Vagina (tissue), 2 donors: ENCODE data around the gene MAST2. TPM values are rescaled to one million over a fixed set of nuclear protein-coding genes. Genes with fewer than 3 reads are reported as not detected.

Experiments
- DNase-seq, 2 donors: peaks; one replicate each; pipeline ENCODE4 v3.0.0-alpha.2; 2017; ENCODE audit errors: extremely low spot score in 2 of 2
- H3K27ac ChIP-seq: fragments of 200-600 bp; sonication (generic); one replicate; pipeline ENCODE4 v1.5.1; 2019
- H3K27me3 ChIP-seq: fragments of 200-600 bp; sonication (generic); one replicate; pipeline ENCODE4 v1.5.1; 2019
- H3K36me3 ChIP-seq, 2 donors: fragments of 200-600 bp; sonication (generic); one replicate each; pipeline ENCODE4 v1.5.1; 2017 to 2019
- H3K4me1 ChIP-seq: fragments of 200-600 bp; sonication (generic); one replicate; pipeline ENCODE4 v1.5.1; 2019
- H3K4me3 ChIP-seq, 2 donors: fragments of 200-600 bp; sonication (generic); 1 replicate in 1 of 2; 2 replicates in 1 of 2; pipeline ENCODE4 v1.5.1; 2016 to 2019
- H3K9me3 ChIP-seq: fragments of 200-600 bp; sonication (generic); one replicate; pipeline ENCODE4 v1.5.1; 2019
- POLR2A ChIP-seq, 2 donors: fragments of 450-650 bp; IDR thresholded peaks; one replicate each; pipeline ENCODE4 v1.6.1; 2017; ENCODE audit warnings: antibody characterized with exemption in 2 of 2, mild to moderate bottlenecking in 2 of 2, moderate library complexity in 2 of 2
- POLR2AphosphoS5 ChIP-seq, 2 donors: sonication (generic); formaldehyde crosslinking; IDR thresholded peaks; one replicate each; pipeline ENCODE4 v1.9.0; 2017; ENCODE audit warnings: antibody characterized with exemption in 2 of 2, mild to moderate bottlenecking in 2 of 2, low read depth in 1 of 2; ENCODE audit not compliant: insufficient read depth in 1 of 2
- intact Hi-C: fragments of 100-400 bp; cut with DNase I; formaldehyde crosslinking; loops from one replicate; pipeline ENCODE4 v1.15.1; 2023
- total RNA-seq: library from RNA; depleted of rRNA; stranded (reverse); fragments of >200 nt; gene quantifications from one replicate; pipeline ENCODE4 v1.2.3, GENCODE V29; 2016
- TF ChIP-seq, protein P1 (sequence below), 3 experiments: fragments of 450-650 bp in 2 of 3; fragments of 200-600 bp in 1 of 3; sonication (generic) in 1 of 3; IDR thresholded peaks; one replicate each; pipeline ENCODE4 v1.5.1; 2017 to 2019; ENCODE audit warnings: antibody characterized with exemption in 3 of 3, mild to moderate bottlenecking in 2 of 3, moderate library complexity in 2 of 3

Gene MAST2
- total RNA-seq, 1 donor from 2014 or later, result 28.2 TPM

DNA sequence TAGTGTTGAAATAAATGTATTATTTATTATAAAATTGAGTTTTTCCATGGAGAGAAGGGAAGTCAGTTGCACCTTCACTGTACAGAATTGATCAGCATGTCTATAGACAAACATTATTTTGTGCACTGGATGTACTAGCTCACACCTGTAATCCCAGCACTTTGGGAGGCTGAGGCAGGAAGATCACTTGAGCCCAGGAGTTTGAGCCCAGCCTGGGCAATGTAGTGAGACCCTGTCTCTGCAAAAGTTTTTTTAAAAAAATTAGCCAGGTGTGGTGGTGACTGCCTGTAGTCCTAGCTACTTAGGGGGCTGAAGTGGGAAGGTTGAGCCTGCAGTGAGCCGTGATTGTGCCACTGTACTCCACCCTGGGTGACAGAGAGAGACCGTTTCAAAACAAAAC, 87.7 kb downstream of the MAST2 start:
- H3K27me3 ChIP-seq, result no peaks in the 10 kb centered on the region
- TF ChIP-seq, protein P1, sequence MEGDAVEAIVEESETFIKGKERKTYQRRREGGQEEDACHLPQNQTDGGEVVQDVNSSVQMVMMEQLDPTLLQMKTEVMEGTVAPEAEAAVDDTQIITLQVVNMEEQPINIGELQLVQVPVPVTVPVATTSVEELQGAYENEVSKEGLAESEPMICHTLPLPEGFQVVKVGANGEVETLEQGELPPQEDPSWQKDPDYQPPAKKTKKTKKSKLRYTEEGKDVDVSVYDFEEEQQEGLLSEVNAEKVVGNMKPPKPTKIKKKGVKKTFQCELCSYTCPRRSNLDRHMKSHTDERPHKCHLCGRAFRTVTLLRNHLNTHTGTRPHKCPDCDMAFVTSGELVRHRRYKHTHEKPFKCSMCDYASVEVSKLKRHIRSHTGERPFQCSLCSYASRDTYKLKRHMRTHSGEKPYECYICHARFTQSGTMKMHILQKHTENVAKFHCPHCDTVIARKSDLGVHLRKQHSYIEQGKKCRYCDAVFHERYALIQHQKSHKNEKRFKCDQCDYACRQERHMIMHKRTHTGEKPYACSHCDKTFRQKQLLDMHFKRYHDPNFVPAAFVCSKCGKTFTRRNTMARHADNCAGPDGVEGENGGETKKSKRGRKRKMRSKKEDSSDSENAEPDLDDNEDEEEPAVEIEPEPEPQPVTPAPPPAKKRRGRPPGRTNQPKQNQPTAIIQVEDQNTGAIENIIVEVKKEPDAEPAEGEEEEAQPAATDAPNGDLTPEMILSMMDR (IDR thresholded peaks at IDR 0.05), result no peak
- no peak for TF ChIP-seq POLR2A (IDR thresholded peaks at IDR 0.05)
- TF ChIP-seq POLR2AphosphoS5 (IDR thresholded peaks at IDR 0.05; ENCODE audit: insufficient read depth in 1 of 2, low read depth in 1 of 2), result no peak
- no peak overlapping the region for H3K27ac ChIP-seq
- H3K9me3 ChIP-seq, result no peaks in the 10 kb centered on the region
- intact Hi-C loops, result no loop called here
- H3K4me3 ChIP-seq, result no peak overlapping the region
- no peak for DNase-seq
- no peaks in the 10 kb centered on the region for H3K36me3 ChIP-seq
- H3K4me1 ChIP-seq, result peaks cover 10% of the 10 kb centered on the region

DNA sequence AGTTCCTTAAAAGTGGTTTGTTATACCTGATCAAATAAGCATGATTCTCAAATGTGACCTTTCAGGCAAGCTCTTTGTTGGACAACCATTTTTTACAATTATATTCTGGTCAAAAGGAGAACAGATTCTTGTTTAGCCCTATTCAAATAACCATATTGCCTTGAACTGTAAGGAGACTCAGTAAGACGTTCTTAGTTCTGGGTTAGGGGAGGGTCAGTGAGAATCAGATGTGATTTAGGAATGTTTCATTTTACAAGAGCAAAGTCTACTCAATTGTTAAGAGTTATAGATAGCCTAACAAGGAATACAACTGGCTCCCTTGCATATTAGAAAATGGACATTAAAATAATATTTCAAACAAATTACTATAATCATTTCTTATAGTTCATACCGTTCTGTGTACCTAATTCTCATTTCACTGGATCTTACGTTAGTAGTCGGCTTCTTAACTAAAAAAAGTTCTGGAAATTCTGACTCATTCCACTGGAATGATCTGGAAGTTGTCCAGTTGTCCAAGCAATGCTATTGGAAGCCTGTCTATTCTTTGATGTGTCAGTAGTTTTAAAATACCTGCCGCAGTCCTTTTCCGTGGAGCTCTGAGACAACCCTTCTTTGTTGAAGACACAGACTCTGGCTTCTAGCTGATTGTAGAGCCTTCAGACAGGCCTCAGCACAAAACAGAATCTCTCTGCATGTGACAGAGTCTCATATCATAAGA, 88.8 kb downstream of the MAST2 start:
- no peaks in the 10 kb centered on the region for H3K36me3 ChIP-seq
- intact Hi-C loops, result no loop called here
- no peaks in the 10 kb centered on the region for H3K9me3 ChIP-seq
- no peaks in the 10 kb centered on the region for H3K27me3 ChIP-seq
- H3K4me3 ChIP-seq, result no peak overlapping the region
- peaks cover 10% of the 10 kb centered on the region for H3K4me1 ChIP-seq
- TF ChIP-seq, protein P1 (IDR thresholded peaks at IDR 0.05), result no peak
- TF ChIP-seq POLR2A (IDR thresholded peaks at IDR 0.05) (no peak), POLR2AphosphoS5 (IDR thresholded peaks at IDR 0.05; ENCODE audit: insufficient read depth in 1 of 2, low read depth in 1 of 2) (peak in 1 of 2 donors; percentile 53)
- DNase-seq, result no peak
- peak overlapping the region; percentile 60 for H3K27ac ChIP-seq

DNA sequence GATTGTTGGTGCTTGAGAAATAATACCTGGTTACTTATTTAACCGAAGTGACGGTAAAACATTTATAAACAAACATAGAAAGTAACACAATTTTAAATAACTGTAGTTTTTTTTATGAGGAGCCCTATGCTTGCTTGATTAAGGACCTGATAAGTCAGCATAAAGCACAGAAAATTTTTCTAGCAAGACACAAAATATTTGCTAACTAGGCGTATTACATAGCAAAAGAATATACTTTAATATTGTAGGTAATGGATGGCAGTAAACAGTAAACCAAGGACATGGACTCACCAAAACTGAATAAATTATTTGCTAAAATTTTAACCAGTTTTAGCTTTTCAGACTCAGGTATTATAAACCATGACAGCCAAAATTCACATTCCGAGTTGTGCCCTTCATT, 90.9 kb downstream of the MAST2 start:
- no peaks in the 10 kb centered on the region for H3K36me3 ChIP-seq
- no peak overlapping the region for H3K4me3 ChIP-seq
- DNase-seq, result no peak
- H3K27ac ChIP-seq, result no peak overlapping the region
- peaks cover 10% of the 10 kb centered on the region for H3K4me1 ChIP-seq
- no peaks in the 10 kb centered on the region for H3K27me3 ChIP-seq
- TF ChIP-seq, protein P1 (IDR thresholded peaks at IDR 0.05), result no peak
- no peak for TF ChIP-seq POLR2AphosphoS5 (IDR thresholded peaks at IDR 0.05; ENCODE audit: insufficient read depth in 1 of 2, low read depth in 1 of 2)
- no peak for TF ChIP-seq POLR2A (IDR thresholded peaks at IDR 0.05)
- intact Hi-C loops, result no loop called here
- no peaks in the 10 kb centered on the region for H3K9me3 ChIP-seq

DNA sequence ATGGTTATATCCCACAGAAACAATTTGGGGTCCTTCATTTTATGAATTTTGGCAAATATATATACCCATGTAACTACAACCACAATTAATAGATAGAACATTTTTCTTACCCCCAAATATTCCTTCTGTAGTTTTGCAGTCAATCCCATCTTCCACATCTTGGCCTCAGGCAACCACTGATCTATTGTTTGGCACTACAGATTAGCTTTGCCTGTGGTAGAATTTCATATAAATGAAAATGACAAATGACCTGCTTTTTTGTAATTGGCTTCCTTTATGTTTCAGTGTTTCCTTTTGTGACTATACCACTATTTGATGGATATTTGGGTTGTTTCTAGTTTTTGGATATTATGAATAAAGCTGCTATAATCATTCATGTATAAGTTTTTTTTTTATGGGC, 91.5 kb downstream of the MAST2 start:
- H3K4me3 ChIP-seq, result no peak overlapping the region
- TF ChIP-seq, protein P1 (IDR thresholded peaks at IDR 0.05), result no peak
- TF ChIP-seq POLR2AphosphoS5 (IDR thresholded peaks at IDR 0.05; ENCODE audit: insufficient read depth in 1 of 2, low read depth in 1 of 2) (no peak), POLR2A (IDR thresholded peaks at IDR 0.05) (no peak)
- no peak overlapping the region for H3K27ac ChIP-seq
- intact Hi-C loops, result no loop called here
- no peaks in the 10 kb centered on the region for H3K27me3 ChIP-seq
- H3K4me1 ChIP-seq, result peaks cover 10% of the 10 kb centered on the region
- no peaks in the 10 kb centered on the region for H3K9me3 ChIP-seq
- no peak for DNase-seq
- H3K36me3 ChIP-seq, result no peaks in the 10 kb centered on the region

DNA sequence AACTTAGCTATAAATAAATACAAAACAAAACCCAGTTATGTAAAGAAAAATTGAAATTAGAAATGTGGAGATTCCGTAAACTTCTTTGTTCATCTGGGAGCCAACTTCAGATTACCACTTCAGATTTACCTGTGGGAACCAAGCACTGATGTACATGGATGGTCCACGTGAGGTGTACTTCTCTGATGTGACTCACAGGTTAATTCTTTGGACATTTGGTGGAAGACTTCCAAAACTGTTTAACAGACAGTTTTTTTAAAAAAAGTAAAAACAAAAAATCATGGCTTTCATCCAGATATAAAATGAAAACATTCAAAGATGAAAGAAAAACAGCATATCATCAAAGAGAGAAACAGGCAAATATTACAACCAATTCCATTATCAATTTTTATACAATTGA, 92.0 kb downstream of the MAST2 start:
- Histone ChIP-seq H3K27me3 (no peaks in the 10 kb centered on the region), H3K4me3 (no peak overlapping the region), H3K36me3 (no peaks in the 10 kb centered on the region), H3K4me1 (peaks cover 10% of the 10 kb centered on the region), H3K27ac (no peak overlapping the region), H3K9me3 (no peaks in the 10 kb centered on the region)
- TF ChIP-seq, protein P1 (IDR thresholded peaks at IDR 0.05), result no peak
- TF ChIP-seq POLR2A (IDR thresholded peaks at IDR 0.05) (no peak), POLR2AphosphoS5 (IDR thresholded peaks at IDR 0.05; ENCODE audit: insufficient read depth in 1 of 2, low read depth in 1 of 2) (no peak)
- DNase-seq, result no peak
- intact Hi-C loops, result no loop called here
